HepG2 (cell line): ENCODE measurements around the gene DND1. TPM values are rescaled to one million over a fixed set of nuclear protein-coding genes. Genes with fewer than 3 reads are reported as not detected.

Experiments used
- DBP ChIP-seq: sonication (generic); formaldehyde crosslinking; IDR thresholded peaks from 2 replicates; pipeline ENCODE4 v1.4.0; 2020; ENCODE audit warnings: missing genetic modification reagents; ENCODE audit errors: not compliant biosample characterization
- EHMT2 ChIP-seq: fragments of 200-600 bp; sonication (generic); IDR thresholded peaks from 2 replicates; pipeline ENCODE4 v1.7.0; 2017; ENCODE audit warnings: antibody characterized with exemption, low read depth, low read length, borderline replicate concordance
- FOXA3 ChIP-seq: IDR thresholded peaks from 2 replicates; pipeline ENCODE4 v1.6.1; 2016; ENCODE audit warnings: missing genetic modification reagents, missing compliant biosample characterization
- GFI1 ChIP-seq: sonication (generic); formaldehyde crosslinking; IDR thresholded peaks from 2 replicates; pipeline ENCODE4 v1.5.0; 2020; ENCODE audit warnings: missing genetic modification reagents, mild to moderate bottlenecking, borderline replicate concordance
- HOXA5 ChIP-seq: sonication (generic); formaldehyde crosslinking; IDR thresholded peaks from 2 replicates; pipeline ENCODE4 v1.4.0; 2020; ENCODE audit warnings: missing genetic modification reagents
- KDM1A ChIP-seq: IDR thresholded peaks from 2 replicates; pipeline ENCODE4 v1.6.1; 2016; ENCODE audit warnings: missing compliant biosample characterization
- MIER3 ChIP-seq: IDR thresholded peaks from 2 replicates; pipeline ENCODE4 v1.6.1; 2016; ENCODE audit warnings: missing compliant biosample characterization, borderline replicate concordance
- SUZ12 ChIP-seq: fragments of 150-350 bp; IDR thresholded peaks from 2 replicates; pipeline ENCODE4 v1.6.1; 2014; ENCODE audit warnings: low read depth, low read length
- TARDBP ChIP-seq: sonication (generic); formaldehyde crosslinking; IDR thresholded peaks from 2 replicates; pipeline ENCODE4 v1.8.0; 2022; ENCODE audit warnings: mild to moderate bottlenecking, missing genetic modification reagents
- ZBTB38 ChIP-seq: sonication (generic); formaldehyde crosslinking; IDR thresholded peaks from 2 replicates; pipeline ENCODE4 v1.5.1; 2020; ENCODE audit warnings: mild to moderate bottlenecking, missing genetic modification reagents
- ZNF207 ChIP-seq: fragments of 450-650 bp; IDR thresholded peaks from 2 replicates; pipeline ENCODE4 v1.6.1; 2016; ENCODE audit warnings: antibody characterized with exemption, borderline replicate concordance
- ZNF318 ChIP-seq: sonication (generic); formaldehyde crosslinking; IDR thresholded peaks from 2 replicates; pipeline ENCODE4 v1.4.0; 2020; ENCODE audit warnings: mild to moderate bottlenecking, missing genetic modification reagents
- ZNF614 ChIP-seq: IDR thresholded peaks from 2 replicates; pipeline ENCODE4 v1.6.1; 2018; ENCODE audit warnings: missing biosample characterization, missing genetic modification reagents, inconsistent platforms, borderline replicate concordance
- ZSCAN12 ChIP-seq: sonication (generic); formaldehyde crosslinking; IDR thresholded peaks from 2 replicates; pipeline ENCODE4 v1.9.0; 2021; ENCODE audit warnings: mild to moderate bottlenecking, missing genetic modification reagents
- polyA plus RNA-seq, 8 experiments: library from polyadenylated mRNA; depleted of rRNA in 3 of 8; stranded (reverse) in 7 of 8; unstranded in 1 of 8; fragments of >200 nt; fragmentation: Illumina TruSeq in 4 of 8; extraction: Trizol in 4 of 8; gene quantifications; 2 replicates each; pipeline versions ENCODE4 v1.2.1 to v1.2.3, GENCODE V29; 2011 to 2016; ENCODE audit warnings: low read depth in 4 of 8, missing spikeins in 1 of 8, mixed read lengths in 1 of 8; ENCODE audit not compliant: insufficient read depth in 1 of 8
- total RNA-seq, 5 experiments: library from RNA; depleted of rRNA; stranded (reverse); fragments of >200 nt; fragmentation: Illumina TruSeq; extraction: Trizol; gene quantifications; 2 replicates each; pipeline ENCODE4 v1.2.3, GENCODE V29; 2016; ENCODE audit warnings: low read depth in 1 of 5
- TF ChIP-seq, protein P1 (sequence below): sonication (generic); formaldehyde crosslinking; IDR thresholded peaks from 2 replicates; pipeline ENCODE4 v1.4.0; 2020; ENCODE audit warnings: missing genetic modification reagents, borderline replicate concordance
- TF ChIP-seq, protein P2 (sequence below): sonication (generic); formaldehyde crosslinking; IDR thresholded peaks from 2 replicates; pipeline ENCODE4 v1.8.1; 2023; ENCODE audit warnings: mild to moderate bottlenecking, missing genetic modification reagents

DND1 gene
- total and polyA plus RNA-seq, 2 of the 13 experiments (the other 11 are each of a cell fraction or from before 2014, with no cell fraction given) = 0.48 to 0.55 TPM

DNA sequence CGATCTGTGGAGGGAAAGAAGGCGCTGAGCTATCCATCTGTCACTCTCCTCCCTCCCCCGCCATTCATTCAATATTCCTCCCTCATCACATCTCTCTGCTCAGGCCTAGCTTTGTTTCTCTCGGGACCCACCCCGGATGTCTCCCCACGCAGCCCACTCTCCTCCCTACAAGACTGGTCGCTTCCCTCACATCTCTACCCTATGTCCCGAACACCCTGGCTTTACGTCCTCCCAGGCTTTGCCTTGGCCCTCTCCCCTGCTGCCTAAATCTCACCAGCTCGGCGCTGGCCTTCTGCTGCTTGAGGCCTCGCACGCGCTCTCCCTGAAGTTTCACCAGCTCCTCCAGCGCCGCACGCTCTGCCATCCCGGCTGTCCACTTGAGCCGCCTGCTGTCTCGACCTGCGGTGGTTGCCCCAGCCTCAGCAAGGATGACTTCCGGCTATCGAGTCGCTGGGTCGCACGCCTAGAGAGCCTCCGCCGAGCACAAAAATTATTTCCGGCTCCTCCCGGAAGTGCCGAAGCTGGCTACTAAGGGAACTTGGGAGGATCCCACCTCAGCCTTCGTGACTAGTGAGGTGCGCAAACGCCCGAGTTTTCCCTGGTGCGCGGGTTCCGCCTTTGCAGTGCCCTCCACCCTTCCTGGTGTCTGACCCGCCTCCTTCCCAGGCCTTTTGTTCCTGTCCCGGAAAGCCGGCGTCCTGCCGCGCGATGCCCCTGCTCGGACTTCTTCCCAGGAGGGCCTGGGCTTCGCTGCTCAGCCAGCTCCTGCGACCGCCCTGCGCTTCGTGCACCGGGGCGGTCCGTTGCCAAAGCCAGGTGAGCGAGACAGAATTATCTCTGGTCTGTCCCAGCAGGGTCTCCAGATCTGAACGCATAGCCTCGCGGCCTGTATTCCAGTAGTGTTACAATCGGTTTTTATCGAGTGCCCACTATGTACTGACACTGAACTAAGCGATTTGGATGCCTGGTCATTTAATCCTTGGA is 17.9 kb upstream of the DND1 start, which contains the start of the genes HARS1 and HARS2 (continued):
- TF ChIP-seq, protein P1, sequence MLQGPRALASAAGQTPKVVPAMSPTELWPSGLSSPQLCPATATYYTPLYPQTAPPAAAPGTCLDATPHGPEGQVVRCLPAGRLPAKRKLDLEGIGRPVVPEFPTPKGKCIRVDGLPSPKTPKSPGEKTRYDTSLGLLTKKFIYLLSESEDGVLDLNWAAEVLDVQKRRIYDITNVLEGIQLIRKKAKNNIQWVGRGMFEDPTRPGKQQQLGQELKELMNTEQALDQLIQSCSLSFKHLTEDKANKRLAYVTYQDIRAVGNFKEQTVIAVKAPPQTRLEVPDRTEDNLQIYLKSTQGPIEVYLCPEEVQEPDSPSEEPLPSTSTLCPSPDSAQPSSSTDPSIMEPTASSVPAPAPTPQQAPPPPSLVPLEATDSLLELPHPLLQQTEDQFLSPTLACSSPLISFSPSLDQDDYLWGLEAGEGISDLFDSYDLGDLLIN (CRISPR knock-in tag) = no peak; the same call in 1 of the 2 replicates
- TF ChIP-seq ZNF318 (CRISPR knock-in tag) (no peak; the same call in 1 of the 2 replicates), TARDBP (CRISPR knock-in tag) (peak; percentile 87), ZNF207 (no peak), ZBTB38 (CRISPR knock-in tag) (peak; percentile 70; the same call in 1 of the 2 replicates), GFI1 (CRISPR knock-in tag) (no peak), FOXA3 (peak; percentile 69; the same call in 1 of the 2 replicates), DBP (CRISPR knock-in tag) (peak; percentile 87), MIER3 (CRISPR knock-in tag) (peak; percentile 35; the same call in 1 of the 2 replicates), EHMT2 (no peak), ZNF614 (CRISPR knock-in tag) (peak; percentile 92), KDM1A (CRISPR knock-in tag) (peak; percentile 43; the same call in 1 of the 2 replicates), SUZ12 (no peak), HOXA5 (CRISPR knock-in tag) (peak; percentile 95), ZSCAN12 (CRISPR knock-in tag) (peak; percentile 92; the same call in 1 of the 2 replicates)
- TF ChIP-seq, protein P2, sequence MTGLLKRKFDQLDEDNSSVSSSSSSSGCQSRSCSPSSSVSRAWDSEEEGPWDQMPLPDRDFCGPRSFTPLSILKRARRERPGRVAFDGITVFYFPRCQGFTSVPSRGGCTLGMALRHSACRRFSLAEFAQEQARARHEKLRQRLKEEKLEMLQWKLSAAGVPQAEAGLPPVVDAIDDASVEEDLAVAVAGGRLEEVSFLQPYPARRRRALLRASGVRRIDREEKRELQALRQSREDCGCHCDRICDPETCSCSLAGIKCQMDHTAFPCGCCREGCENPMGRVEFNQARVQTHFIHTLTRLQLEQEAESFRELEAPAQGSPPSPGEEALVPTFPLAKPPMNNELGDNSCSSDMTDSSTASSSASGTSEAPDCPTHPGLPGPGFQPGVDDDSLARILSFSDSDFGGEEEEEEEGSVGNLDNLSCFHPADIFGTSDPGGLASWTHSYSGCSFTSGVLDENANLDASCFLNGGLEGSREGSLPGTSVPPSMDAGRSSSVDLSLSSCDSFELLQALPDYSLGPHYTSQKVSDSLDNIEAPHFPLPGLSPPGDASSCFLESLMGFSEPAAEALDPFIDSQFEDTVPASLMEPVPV (CRISPR knock-in tag) = peak; percentile 59; the same call in 1 of the 2 replicates
